Calu3 (cell line): Measurements from ENCODE around the gene YIF1A. TPM values are rescaled to one million over a fixed set of nuclear protein-coding genes. Genes with fewer than 3 reads are reported as not detected.
A peak's percentile ranks its signal among the peaks of the same experiment; 100 is the strongest.

Source experiments
- BruUV-seq: library from RNA; stranded (reverse); fragments of 400-500 nt; replicated peaks from 2 replicates; lab custom pipeline; 2021; lab: Mats Ljungman, UMichigan
- CTCF ChIA-PET: fragments of 300-600 bp; sonication (Branson Sonifier 250); formaldehyde crosslinking; loops from one replicate; lab custom pipeline; 2022; ENCODE audit warnings: antibody characterized with exemption; lab: Charles Lee
- DNase-seq: peaks from one replicate; pipeline ENCODE4 v3.0.0; 2022
- H3K27ac Mint-ChIP-seq: one replicate; pipeline ENCODE4 v1.8.0; 2022; ENCODE audit warnings: mixed read lengths; ENCODE audit not compliant: unreplicated experiment
- H3K27me3 Mint-ChIP-seq: one replicate; pipeline ENCODE4 v1.8.0; 2022; ENCODE audit warnings: mixed read lengths; ENCODE audit not compliant: unreplicated experiment
- H3K36me3 Mint-ChIP-seq: one replicate; pipeline ENCODE4 v1.8.0; 2022; ENCODE audit warnings: mild to moderate bottlenecking, moderate library complexity, mixed read lengths; ENCODE audit not compliant: insufficient read depth, unreplicated experiment
- H3K4me1 Mint-ChIP-seq: one replicate; pipeline ENCODE4 v1.8.0; 2022; ENCODE audit warnings: mild to moderate bottlenecking, low read depth, mixed read lengths; ENCODE audit not compliant: unreplicated experiment
- H3K4me3 Mint-ChIP-seq: one replicate; pipeline ENCODE4 v1.8.0; 2022; ENCODE audit warnings: mild to moderate bottlenecking, low read depth, moderate library complexity, mixed read lengths; ENCODE audit not compliant: unreplicated experiment
- H3K9me3 Mint-ChIP-seq: one replicate; pipeline ENCODE4 v1.8.0; 2022; ENCODE audit warnings: low read depth, mixed read lengths; ENCODE audit not compliant: unreplicated experiment
- intact Hi-C: fragments of 100-400 bp; cut with micrococcal nuclease; formaldehyde crosslinking; loops from one replicate; pipeline ENCODE4 v1.10.0; 2022; ENCODE audit not compliant: unreplicated experiment
- total RNA-seq: library from RNA; stranded (reverse); gene quantifications from 2 replicates; pipeline ENCODE4 v1.2.3, GENCODE V29; 2022
- TF ChIP-seq, protein P1 (sequence below): fragments of 200-600 bp; IDR thresholded peaks from one replicate; pipeline ENCODE4 v1.8.0; 2022; ENCODE audit warnings: antibody characterized with exemption; ENCODE audit not compliant: unreplicated experiment

The YIF1A gene
- total RNA-seq, 1 experiment from 2014 or later, result 98.8 TPM

DNA sequence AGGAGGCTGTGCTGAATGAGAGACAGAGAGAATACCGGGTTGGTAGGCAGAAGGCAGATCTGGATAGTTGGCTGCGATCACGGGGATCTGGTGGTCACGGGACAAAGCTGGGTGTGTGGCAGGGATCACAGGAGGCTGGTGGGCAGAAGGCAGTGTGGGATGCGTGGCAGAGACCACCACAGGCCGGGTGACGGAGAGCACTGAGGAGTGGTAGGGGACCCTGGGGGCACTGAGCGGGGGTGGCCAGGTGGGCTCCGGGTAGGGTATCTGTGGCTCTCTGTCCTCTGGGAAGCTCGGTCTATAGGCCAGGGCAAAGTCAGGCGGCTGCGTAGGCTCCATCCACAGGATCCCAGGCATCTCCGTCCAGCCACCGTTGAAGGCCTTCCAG, 26.5 kb upstream of the YIF1A start:
- no peak overlapping the region for H3K27ac Mint-ChIP-seq
- H3K9me3 Mint-ChIP-seq, result peaks cover 6% of the 10 kb centered on the region
- H3K36me3 Mint-ChIP-seq, result peaks cover 24% of the 10 kb centered on the region
- no peak overlapping the region for H3K4me3 Mint-ChIP-seq
- H3K27me3 Mint-ChIP-seq, result peaks cover 45% of the 10 kb centered on the region
- H3K4me1 Mint-ChIP-seq, result peaks cover 9% of the 10 kb centered on the region
- TF ChIP-seq, protein P1, sequence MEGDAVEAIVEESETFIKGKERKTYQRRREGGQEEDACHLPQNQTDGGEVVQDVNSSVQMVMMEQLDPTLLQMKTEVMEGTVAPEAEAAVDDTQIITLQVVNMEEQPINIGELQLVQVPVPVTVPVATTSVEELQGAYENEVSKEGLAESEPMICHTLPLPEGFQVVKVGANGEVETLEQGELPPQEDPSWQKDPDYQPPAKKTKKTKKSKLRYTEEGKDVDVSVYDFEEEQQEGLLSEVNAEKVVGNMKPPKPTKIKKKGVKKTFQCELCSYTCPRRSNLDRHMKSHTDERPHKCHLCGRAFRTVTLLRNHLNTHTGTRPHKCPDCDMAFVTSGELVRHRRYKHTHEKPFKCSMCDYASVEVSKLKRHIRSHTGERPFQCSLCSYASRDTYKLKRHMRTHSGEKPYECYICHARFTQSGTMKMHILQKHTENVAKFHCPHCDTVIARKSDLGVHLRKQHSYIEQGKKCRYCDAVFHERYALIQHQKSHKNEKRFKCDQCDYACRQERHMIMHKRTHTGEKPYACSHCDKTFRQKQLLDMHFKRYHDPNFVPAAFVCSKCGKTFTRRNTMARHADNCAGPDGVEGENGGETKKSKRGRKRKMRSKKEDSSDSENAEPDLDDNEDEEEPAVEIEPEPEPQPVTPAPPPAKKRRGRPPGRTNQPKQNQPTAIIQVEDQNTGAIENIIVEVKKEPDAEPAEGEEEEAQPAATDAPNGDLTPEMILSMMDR, result no peak
- intact Hi-C loops, result no loop called here
- DNase-seq, result no peak
- CTCF ChIA-PET, result no interaction called here
- no TSS peak for BruUV-seq

DNA sequence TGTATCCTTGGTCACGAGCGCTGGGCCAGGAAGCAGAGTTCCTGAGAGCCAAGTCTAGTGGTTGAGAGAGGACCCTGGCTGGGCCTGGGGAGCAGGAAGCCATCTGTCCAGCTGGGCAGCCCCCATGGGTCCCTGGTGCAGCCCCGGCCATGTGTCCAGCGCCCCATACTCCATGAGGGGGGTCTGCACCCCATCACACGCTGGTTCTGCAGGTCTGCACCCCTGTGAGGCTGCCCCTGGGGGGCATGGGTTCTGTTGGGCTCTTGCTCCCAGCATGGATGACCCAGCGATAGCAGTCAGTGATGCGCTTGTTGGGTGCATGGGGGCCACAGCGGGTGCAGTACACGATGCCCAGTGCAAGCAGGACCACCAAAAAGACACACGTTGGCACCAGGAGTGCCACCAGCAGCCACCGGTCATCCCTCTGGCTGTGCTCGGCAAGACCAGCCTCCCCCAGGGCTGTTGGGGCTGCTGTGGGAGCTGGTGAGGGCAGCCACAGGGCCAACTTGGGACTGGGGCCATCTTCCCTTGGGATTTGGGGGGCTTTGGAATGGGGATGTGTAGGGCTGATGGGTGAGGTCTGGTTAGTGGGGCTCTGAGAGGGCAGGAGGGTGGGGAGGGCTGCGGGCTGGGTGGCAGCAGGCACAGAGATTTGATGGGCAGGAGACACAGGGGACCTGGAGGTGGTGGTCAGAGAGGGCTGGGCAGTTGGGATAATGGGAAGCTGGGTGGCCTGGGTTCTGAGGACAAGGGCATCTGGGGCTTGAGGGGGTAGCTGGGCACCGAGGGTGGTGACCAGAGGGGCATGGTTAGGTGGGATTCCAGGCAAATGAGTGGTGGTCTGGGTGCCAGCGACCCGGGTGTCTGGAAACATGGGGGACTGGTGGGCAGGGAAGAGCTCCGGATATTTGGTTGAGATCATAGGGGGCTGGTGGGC, 25.9 kb upstream of the YIF1A start:
- no peak for DNase-seq
- BruUV-seq, result no TSS peak
- TF ChIP-seq, protein P1, result no peak
- intact Hi-C loops, result no loop called here
- Mint-ChIP-seq H3K4me3 (no peak overlapping the region), H3K4me1 (peaks cover 9% of the 10 kb centered on the region), H3K27ac (no peak overlapping the region), H3K36me3 (peaks cover 24% of the 10 kb centered on the region), H3K27me3 (peaks cover 44% of the 10 kb centered on the region), H3K9me3 (peaks cover 6% of the 10 kb centered on the region)
- CTCF ChIA-PET, result interaction anchor here (0.6 to 0.7 kb wide), 2 partner anchors 30 to 81 kb away, joined by 3 read pairs; no protein-coding TSS in a partner anchor

DNA sequence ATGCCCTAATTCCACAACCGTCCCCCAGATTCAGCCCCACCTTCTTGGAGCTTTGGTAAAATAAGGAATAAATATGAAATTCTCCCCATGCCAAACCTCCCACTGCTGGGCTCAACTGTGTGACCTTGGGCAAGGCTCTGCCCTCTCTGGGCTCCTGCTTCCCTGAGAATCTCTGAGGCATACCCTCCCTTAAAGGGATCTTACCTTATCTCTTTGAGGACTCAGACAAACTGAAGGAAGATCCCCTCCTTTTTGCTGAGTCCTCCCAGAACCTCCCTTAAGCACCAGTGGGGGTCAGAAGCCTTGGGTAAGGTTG, 25.2 kb upstream of the YIF1A start:
- H3K4me1 Mint-ChIP-seq, result peaks cover 9% of the 10 kb centered on the region
- DNase-seq, result no peak
- intact Hi-C loops, result no loop called here
- peaks cover 24% of the 10 kb centered on the region for H3K36me3 Mint-ChIP-seq
- no TSS peak for BruUV-seq
- H3K27me3 Mint-ChIP-seq, result peaks cover 44% of the 10 kb centered on the region
- H3K4me3 Mint-ChIP-seq, result peak overlapping the region; percentile 90
- TF ChIP-seq, protein P1, result no peak
- CTCF ChIA-PET, result interaction anchor here (3.3 kb wide), 1 partner anchor 22 kb away, joined by 32 read pairs; the partner anchor contains the start of gene RIN1
- peaks cover 4% of the 10 kb centered on the region for H3K9me3 Mint-ChIP-seq
- peak overlapping the region; percentile 36 for H3K27ac Mint-ChIP-seq

DNA sequence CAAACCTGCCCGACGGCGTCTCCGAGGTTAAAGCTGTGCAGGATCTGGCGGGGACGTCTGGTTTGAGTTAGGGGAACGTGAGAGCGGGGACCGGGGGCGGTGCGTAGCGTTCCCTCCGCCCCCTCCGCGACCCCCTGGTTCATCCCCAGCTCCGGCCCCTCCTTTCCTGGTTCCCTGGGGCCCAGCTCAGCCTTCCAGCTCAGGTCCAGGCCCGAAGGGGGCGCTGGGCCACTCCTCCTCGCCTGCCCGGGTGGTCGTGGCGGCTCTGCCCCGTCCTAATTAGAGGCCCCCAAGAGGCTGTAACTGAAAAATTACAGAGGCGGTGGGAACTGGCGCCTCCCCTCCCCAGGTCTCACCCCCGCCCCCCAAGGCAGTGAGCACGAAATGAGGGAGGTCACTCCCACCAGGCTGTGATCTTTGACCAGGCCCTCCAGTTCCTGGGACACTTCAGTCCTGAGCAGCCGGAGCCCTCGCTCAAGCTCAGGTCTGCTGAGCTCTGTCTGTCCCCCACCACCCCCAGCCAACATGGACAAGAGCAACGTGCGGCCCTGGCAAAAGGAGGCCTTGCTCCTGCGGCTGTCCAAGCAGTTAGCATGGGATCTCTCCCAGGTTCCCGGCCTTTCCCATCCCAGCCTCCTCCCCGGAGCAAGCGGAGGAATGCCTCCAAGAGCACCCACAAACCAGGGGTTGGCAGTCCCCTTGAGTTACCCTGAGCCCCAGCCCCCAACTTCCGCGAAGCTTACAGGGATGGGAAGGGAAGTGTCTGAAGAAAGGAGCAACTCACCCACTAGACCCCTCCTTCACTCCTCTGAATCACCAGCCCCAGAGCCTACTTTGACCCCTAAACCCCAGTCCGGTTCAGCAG, 24.6 kb upstream of the YIF1A start:
- CTCF ChIA-PET, result interaction anchor here (0.7 to 3.3 kb wide), 13 partner anchors 11 to 125 kb away, joined by 3 to 32 read pairs (median 5); partner anchors contain the start of genes BRMS1, MRPL11, RAB1B and RIN1
- intact Hi-C loops, result no loop called here
- H3K4me3 Mint-ChIP-seq, result peak overlapping the region; percentile 90
- DNase-seq, result no peak
- TF ChIP-seq, protein P1, result no peak
- peaks cover 41% of the 10 kb centered on the region for H3K27me3 Mint-ChIP-seq
- peaks cover 24% of the 10 kb centered on the region for H3K36me3 Mint-ChIP-seq
- H3K4me1 Mint-ChIP-seq, result peaks cover 9% of the 10 kb centered on the region
- BruUV-seq, result no TSS peak
- no peaks in the 10 kb centered on the region for H3K9me3 Mint-ChIP-seq
- peak overlapping the region; percentile 36 for H3K27ac Mint-ChIP-seq
